OCI-LY3 (cell line): Measurements from ENCODE around the gene CX3CL1.

Experiments
- H2AFZ ChIP-seq: fragments of 200-600, 300-600 bp; shearing (Covaris generic); 2 replicates; pipeline ENCODE4 v1.6.0; 2014; ENCODE audit warnings: antibody characterized with exemption, low read depth, low read length
- H3K27ac ChIP-seq: fragments of 200-600, 300-600 bp; sonication (generic); 2 replicates; pipeline ENCODE4 v1.5.1; 2014; ENCODE audit warnings: mild to moderate bottlenecking, low read length, moderate library complexity, mixed read lengths
- H3K27me3 ChIP-seq: fragments of 200-600, 300-600 bp; sonication (generic); 2 replicates; pipeline ENCODE4 v1.6.1; 2014; ENCODE audit warnings: low read depth, low read length, mixed read lengths
- H3K36me3 ChIP-seq: fragments of 200-600, 300-600 bp; sonication (generic); replicated peaks from 2 replicates; pipeline ENCODE3; 2014; ENCODE audit warnings: low read depth, low read length, mixed read lengths
- H3K4me1 ChIP-seq: fragments of 300-600, 200-600 bp; sonication (generic); 2 replicates; pipeline ENCODE4 v1.6.1; 2014; ENCODE audit warnings: low read length, mixed read lengths
- H3K4me2 ChIP-seq: fragments of 200-600, 300-600 bp; sonication (generic); 2 replicates; pipeline ENCODE4 v1.6.1; 2014; ENCODE audit warnings: low read length, mixed read lengths
- H3K4me3 ChIP-seq: fragments of 300-600, 200-600 bp; sonication (generic); 2 replicates; pipeline ENCODE4 v1.5.1; 2014; ENCODE audit warnings: antibody characterized with exemption, mild to moderate bottlenecking, low read length, moderate library complexity
- H3K79me2 ChIP-seq: fragments of 300-600, 200-600 bp; shearing (Covaris generic); 2 replicates; pipeline ENCODE4 v1.6.1; 2014; ENCODE audit warnings: mild to moderate bottlenecking, low read length, mixed read lengths
- H3K9ac ChIP-seq: fragments of 300-600, 200-600 bp; shearing (Covaris generic); 2 replicates; pipeline ENCODE4 v1.6.0; 2014; ENCODE audit warnings: mild to moderate bottlenecking, low read length, moderate library complexity
- H3K9me3 ChIP-seq: fragments of 200-600, 300-600 bp; shearing (Covaris generic); 2 replicates; pipeline ENCODE4 v1.6.1; 2014; ENCODE audit warnings: low read length, mixed read lengths; ENCODE audit not compliant: insufficient read depth
- H4K20me1 ChIP-seq: fragments of 200-600, 300-600 bp; sonication (generic); 2 replicates; pipeline ENCODE4 v1.6.1; 2016; ENCODE audit warnings: low read length, mixed read lengths; ENCODE audit not compliant: insufficient read depth
- EZH2phosphoT487 ChIP-seq: fragments of 200-600 bp; shearing (Covaris generic); IDR thresholded peaks from 2 replicates; pipeline ENCODE4 v1.6.1; 2018; ENCODE audit warnings: antibody characterized with exemption, mixed run types, low read depth
- TF ChIP-seq, protein P1 (sequence below): fragments of 200-600, 300-600 bp; sonication (generic); IDR thresholded peaks from 2 replicates; pipeline ENCODE4 v1.5.1; 2014; ENCODE audit warnings: antibody characterized with exemption, low read length, low read depth

Gene CX3CL1

DNA sequence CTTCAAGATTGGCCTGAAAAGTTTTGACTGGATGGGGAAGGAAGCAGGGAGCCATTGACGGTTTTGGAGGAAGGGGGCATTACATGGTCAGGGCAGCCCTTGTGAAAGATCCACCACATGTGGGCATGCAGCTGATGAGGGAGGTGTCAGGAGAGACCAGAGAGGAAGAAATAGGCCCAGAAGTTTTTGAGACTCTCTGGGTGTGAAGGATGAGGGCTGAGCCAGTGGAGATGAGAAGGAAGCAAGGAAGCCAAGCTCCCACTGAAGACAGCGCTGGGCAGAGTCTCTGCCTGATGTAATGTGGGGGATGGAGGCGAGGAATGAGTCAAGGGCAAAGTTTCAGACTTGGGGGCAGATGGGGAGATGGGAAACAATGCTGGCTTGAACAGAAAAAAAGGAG lies 32.8 kb downstream of the CX3CL1 start:
- Histone ChIP-seq H3K9ac (no peak overlapping the region), H3K9me3 (no peaks in the 10 kb centered on the region), H3K4me1 (peaks cover 60% of the 10 kb centered on the region), H3K27me3 (no peaks in the 10 kb centered on the region), H3K79me2 (no peaks in the 10 kb centered on the region), H3K27ac (no peak overlapping the region), H2AFZ (no peak overlapping the region), H3K36me3 (no peaks in the 10 kb centered on the region), H3K4me3 (no peak overlapping the region), H3K4me2 (peak overlapping the region; percentile 21; the same call in 1 of the 2 replicates), H4K20me1 (no peaks in the 10 kb centered on the region)
- no peak for TF ChIP-seq EZH2phosphoT487

DNA sequence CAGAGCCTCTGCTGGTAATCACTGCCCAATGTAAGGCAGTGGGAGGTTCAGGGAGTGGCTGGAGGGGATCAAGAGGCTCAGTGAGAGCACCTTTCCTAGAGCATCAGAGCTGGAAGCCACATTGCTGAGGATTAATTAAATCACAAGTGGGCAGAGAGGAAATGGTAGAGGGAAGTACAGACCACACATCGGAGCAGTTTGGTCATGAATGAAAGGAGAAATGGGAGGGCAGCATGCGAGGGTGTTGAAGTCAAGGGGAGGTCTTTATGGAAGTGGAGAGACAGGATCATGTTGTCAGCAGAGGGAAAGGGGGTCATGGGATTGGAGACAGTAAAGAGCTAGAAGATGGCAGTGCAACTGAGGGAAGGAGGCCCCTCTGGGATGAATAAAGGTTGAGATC lies 34.6 kb downstream of the CX3CL1 start:
- Histone ChIP-seq H3K4me1 (peaks cover 65% of the 10 kb centered on the region), H3K27ac (peak overlapping the region; percentile 15; the same call in 1 of the 2 replicates), H3K27me3 (no peaks in the 10 kb centered on the region), H3K36me3 (no peaks in the 10 kb centered on the region), H3K9me3 (no peaks in the 10 kb centered on the region), H3K4me3 (no peak overlapping the region), H3K79me2 (no peaks in the 10 kb centered on the region), H2AFZ (no peak overlapping the region), H3K9ac (no peak overlapping the region), H4K20me1 (no peaks in the 10 kb centered on the region), H3K4me2 (peak overlapping the region; percentile 41)
- no peak for TF ChIP-seq EZH2phosphoT487
- TF ChIP-seq, protein P1, sequence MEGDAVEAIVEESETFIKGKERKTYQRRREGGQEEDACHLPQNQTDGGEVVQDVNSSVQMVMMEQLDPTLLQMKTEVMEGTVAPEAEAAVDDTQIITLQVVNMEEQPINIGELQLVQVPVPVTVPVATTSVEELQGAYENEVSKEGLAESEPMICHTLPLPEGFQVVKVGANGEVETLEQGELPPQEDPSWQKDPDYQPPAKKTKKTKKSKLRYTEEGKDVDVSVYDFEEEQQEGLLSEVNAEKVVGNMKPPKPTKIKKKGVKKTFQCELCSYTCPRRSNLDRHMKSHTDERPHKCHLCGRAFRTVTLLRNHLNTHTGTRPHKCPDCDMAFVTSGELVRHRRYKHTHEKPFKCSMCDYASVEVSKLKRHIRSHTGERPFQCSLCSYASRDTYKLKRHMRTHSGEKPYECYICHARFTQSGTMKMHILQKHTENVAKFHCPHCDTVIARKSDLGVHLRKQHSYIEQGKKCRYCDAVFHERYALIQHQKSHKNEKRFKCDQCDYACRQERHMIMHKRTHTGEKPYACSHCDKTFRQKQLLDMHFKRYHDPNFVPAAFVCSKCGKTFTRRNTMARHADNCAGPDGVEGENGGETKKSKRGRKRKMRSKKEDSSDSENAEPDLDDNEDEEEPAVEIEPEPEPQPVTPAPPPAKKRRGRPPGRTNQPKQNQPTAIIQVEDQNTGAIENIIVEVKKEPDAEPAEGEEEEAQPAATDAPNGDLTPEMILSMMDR, result no peak

DNA sequence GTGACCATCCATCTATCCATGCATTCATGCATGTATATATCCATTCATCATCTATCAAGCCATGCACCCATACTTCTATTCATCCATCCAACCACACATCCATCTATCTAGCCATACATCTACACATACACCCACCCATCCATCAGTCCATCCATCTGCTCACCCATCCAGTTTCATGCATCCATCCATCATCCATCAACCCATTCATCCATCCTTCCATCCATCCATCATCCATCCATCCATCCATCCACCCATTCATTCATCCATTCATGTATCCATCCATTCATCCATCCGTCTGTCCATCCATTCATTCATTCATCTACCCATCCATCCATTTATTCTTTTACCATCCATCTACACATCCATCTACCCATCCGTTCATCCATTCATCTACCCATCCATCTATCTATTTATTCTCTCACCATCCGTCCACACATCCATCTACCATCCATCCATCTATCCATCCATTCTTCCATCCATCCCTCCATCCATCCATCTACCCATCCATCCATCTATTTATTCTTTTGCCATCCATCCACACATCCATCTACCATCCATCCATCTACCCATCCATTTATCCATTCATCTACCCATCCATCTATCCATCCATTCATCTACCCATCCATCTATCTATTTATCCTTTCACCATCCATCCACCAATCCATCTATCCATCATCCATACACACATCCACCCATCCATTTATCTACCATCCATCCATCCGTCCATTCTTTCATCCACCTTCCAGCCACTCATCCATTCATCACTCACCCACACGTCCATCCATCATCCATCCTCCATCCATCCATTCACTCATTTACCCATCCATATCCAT lies 35.4 kb downstream of the CX3CL1 start:
- Histone ChIP-seq H3K27me3 (no peaks in the 10 kb centered on the region), H3K79me2 (no peaks in the 10 kb centered on the region), H3K9ac (no peak overlapping the region), H2AFZ (no peak overlapping the region), H3K27ac (no peak overlapping the region), H3K4me3 (no peak overlapping the region), H3K4me2 (0 out of 2 replicates have a peak overlapping the region, but pooled peaks have one; percentile 41), H3K9me3 (no peaks in the 10 kb centered on the region), H3K36me3 (no peaks in the 10 kb centered on the region), H3K4me1 (peaks cover 71% of the 10 kb centered on the region), H4K20me1 (no peaks in the 10 kb centered on the region)
- no peak for TF ChIP-seq EZH2phosphoT487
- TF ChIP-seq, protein P1, result no peak

DNA sequence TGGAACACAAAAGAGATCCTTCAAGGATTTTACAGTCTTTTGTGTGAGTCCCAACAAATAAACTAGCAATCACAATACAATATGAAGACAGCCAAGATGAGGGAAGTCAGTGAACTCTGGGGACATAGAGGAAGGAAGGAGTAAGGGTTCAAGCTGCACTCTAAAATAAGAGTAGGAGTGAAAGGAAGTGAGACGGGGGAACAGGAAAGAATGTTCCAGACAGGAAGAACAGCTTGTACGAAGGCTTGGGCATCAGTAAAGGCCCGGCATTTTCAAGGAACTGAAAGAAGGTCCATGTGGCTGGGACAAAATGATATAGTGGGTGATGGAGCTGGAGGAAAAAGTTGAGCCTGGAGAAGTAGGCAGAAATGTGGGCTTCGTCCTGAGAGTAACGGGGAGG lies 36.8 kb downstream of the CX3CL1 start:
- TF ChIP-seq, protein P1, result no peak
- TF ChIP-seq EZH2phosphoT487, result no peak
- Histone ChIP-seq H3K79me2 (no peaks in the 10 kb centered on the region), H3K27me3 (no peaks in the 10 kb centered on the region), H2AFZ (no peak overlapping the region), H3K9me3 (no peaks in the 10 kb centered on the region), H3K4me3 (no peak overlapping the region), H3K4me2 (no peak overlapping the region), H3K27ac (no peak overlapping the region), H4K20me1 (no peaks in the 10 kb centered on the region), H3K36me3 (no peaks in the 10 kb centered on the region), H3K9ac (no peak overlapping the region), H3K4me1 (peaks cover 82% of the 10 kb centered on the region)
